Epithelial cell of esophagus (primary cell): ENCODE measurements around the gene AOPEP.

Experiments
- DNase-seq: peaks from one replicate; pipeline ENCODE4 v3.0.0; 2010; ENCODE audit warnings: low read depth
- H3K4me3 ChIP-seq: 2 replicates; pipeline ENCODE4 v1.5.1; 2011; ENCODE audit warnings: mild to moderate bottlenecking, low read length, control low read depth
- TF ChIP-seq, protein P1 (sequence below): IDR thresholded peaks from 2 replicates; pipeline ENCODE4 v1.5.1; 2011; ENCODE audit warnings: low read depth, mild to moderate bottlenecking, low read length, control low read depth, inconsistent platforms; ENCODE audit not compliant: insufficient read depth; ENCODE audit errors: missing control alignments

AOPEP gene

GRCh38 chr9:95086564-95086955 is 360.1 kb downstream of the AOPEP start:
- no peak for DNase-seq
- H3K4me3 ChIP-seq = no peak overlapping the region

GRCh38 chr9:95087659-95088242 is 361.3 kb downstream of the AOPEP start:
- H3K4me3 ChIP-seq = no peak overlapping the region
- TF ChIP-seq, protein P1, sequence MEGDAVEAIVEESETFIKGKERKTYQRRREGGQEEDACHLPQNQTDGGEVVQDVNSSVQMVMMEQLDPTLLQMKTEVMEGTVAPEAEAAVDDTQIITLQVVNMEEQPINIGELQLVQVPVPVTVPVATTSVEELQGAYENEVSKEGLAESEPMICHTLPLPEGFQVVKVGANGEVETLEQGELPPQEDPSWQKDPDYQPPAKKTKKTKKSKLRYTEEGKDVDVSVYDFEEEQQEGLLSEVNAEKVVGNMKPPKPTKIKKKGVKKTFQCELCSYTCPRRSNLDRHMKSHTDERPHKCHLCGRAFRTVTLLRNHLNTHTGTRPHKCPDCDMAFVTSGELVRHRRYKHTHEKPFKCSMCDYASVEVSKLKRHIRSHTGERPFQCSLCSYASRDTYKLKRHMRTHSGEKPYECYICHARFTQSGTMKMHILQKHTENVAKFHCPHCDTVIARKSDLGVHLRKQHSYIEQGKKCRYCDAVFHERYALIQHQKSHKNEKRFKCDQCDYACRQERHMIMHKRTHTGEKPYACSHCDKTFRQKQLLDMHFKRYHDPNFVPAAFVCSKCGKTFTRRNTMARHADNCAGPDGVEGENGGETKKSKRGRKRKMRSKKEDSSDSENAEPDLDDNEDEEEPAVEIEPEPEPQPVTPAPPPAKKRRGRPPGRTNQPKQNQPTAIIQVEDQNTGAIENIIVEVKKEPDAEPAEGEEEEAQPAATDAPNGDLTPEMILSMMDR = peak; percentile 49
- DNase-seq = peak; percentile 75

More at GRCh38 chr9:95086564-95086955, 360.1 kb downstream of the AOPEP start:
- TF ChIP-seq, protein P1 = no peak

DNA sequence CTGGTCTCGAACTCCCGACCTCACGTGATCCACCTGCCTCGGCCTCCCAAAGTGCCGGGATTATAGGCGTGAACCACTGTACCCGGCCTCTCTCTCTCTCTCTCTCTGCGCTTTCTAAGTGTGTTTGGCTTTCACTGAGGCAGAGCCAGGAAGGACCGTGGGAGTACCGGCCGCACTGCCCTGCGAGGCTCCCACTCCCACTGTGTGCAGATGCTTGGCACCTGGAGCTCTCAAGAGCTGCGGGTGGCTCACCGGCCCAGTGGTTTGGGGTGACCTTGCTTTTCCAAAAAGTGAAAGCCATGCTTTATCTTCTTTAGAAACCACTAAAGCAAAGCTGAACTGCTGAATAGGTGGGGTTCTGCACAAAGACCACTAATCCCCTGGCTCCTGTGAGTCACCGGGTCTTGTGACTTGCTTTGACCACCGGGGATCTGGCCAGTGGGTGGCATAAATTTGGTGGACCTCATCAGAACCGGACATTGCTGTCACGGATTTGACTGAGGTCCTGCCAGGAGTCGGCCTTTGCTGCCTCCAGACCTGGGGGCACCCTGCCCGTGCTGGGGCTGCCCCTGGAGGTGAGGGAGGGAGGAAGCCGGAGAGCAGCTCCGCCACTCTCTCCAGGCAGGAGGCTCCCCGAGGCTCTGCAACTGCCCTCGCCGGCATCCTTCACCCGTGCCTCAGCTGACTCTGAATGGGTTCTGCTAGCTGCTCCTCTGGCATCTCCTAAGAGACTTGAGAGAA is 362.1 kb downstream of the AOPEP start:
- DNase-seq = no peak
- TF ChIP-seq, protein P1 = no peak
- H3K4me3 ChIP-seq = no peak overlapping the region

DNA sequence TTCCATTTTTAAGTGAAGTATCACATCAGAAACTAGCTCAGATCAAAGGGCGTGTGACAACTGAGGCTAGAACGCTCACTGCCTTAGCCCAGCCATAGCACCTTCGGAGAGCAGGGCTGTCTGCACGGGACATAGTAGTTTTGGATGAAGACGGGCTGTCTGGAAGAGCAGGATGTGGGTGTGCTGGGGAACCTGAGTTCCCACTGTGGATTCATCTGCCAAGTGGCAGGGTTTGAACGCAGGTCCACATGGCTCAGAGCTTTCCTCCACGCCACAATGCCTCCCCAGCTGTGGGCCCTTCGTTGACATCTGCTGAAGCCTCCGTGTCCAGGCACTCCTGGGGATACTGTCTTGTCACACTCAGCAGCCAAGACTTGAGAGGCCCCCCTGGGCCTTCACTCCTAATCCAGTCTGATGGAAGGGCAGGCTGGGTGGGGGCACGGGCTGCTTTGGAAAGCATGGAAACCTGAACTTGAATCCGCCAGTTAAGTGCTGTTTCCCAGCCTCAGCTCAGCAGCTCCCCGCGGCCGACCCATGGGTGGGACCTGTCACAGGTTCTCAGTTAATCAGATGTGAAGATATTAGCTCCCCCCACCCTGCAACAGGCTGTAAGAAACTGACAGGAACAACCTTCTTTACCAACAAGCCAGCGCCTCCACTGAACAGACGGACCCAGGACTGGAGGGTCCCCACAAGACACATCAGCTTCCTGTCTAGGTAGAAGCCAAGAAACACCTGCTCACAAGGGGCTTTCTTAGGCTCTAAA is 362.9 kb downstream of the AOPEP start:
- H3K4me3 ChIP-seq = no peak overlapping the region
- TF ChIP-seq, protein P1 = no peak
- no peak for DNase-seq

GRCh38 chr9:95090023-95090791 is 363.7 kb downstream of the AOPEP start:
- TF ChIP-seq, protein P1 = no peak

DNA sequence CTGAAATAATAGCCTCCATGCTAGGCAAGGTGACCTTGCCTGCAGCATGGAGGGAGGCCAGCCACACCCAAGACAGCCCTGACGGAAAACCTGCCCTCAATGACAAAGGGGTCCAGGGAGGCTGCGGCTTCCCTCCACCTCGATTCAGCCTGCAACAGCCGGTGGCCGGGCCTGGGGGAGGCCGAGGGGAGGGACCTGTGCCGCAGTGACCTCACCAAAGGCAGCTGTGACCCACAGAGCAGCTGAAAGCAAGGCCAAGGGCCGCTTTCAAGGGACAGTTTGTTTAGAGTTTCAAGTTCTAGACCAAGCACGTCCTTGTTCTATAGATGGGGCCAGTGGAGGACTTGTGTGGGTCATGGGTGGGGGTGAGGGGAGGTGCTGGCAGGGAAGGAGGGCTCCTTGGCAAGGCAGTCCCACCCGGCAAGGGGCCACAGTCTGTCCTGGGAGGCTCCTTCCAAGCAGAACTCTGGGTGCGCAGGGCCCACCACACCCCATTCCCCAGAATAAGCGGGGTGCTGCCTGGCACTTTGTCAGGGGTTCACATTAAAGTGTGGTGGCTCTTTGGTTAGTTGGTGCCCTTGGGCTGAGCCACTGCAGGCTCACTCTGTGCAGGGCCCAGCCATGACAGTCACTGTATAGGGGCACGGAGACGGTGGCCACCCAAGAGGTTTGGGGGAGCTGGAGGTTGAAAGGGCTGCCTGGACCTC is 364.5 kb downstream of the AOPEP start:
- TF ChIP-seq, protein P1 = no peak
- DNase-seq = no peak
- no peak overlapping the region for H3K4me3 ChIP-seq

More at GRCh38 chr9:95090023-95090791, 363.7 kb downstream of the AOPEP start:
- DNase-seq = no peak
- no peak overlapping the region for H3K4me3 ChIP-seq
